ENCODE measurements around the gene SIX1.

The SIX1 gene

GRCh38 chr14:60641742-60642269 is 7.5 kb downstream of the SIX1 start:
- DNase-seq: no peak

- DNase-seq: no peak
These were observed 8.2 kb downstream of the SIX1 start for GRCh38 chr14:60640859-60641741.

- DNase-seq: no peak
These were observed 9.6 kb downstream of the SIX1 start for GRCh38 chr14:60639674-60640073.

- peak; percentile 89 for DNase-seq
These were observed 11.6 kb downstream of the SIX1 start for GRCh38 chr14:60637479-60638315.

- DNase-seq: no peak
These were observed 12.3 kb downstream of the SIX1 start for GRCh38 chr14:60636879-60637478.

- DNase-seq: no peak
These were observed 15.1 kb downstream of the SIX1 start for GRCh38 chr14:60634153-60634552.

GRCh38 chr14:60632777-60633176 is 16.5 kb downstream of the SIX1 start:
- no peak for DNase-seq

- DNase-seq: no peak
These were observed 17.0 kb downstream of the SIX1 start for GRCh38 chr14:60632257-60632656.

- no peak for DNase-seq
These were observed 17.4 kb downstream of the SIX1 start for GRCh38 chr14:60631842-60632241.

GRCh38 chr14:60630129-60630528 is 19.1 kb downstream of the SIX1 start:
- no peak for DNase-seq

- DNase-seq: no peak
These were observed 20.4 kb downstream of the SIX1 start for GRCh38 chr14:60628892-60629291.

- no peak for DNase-seq
These were observed 26.4 kb downstream of the SIX1 start for GRCh38 chr14:60622917-60623257.

- DNase-seq: no peak
These were observed 26.9 kb downstream of the SIX1 start for GRCh38 chr14:60622210-60622916.

- DNase-seq: no peak
These were observed 27.9 kb downstream of the SIX1 start for GRCh38 chr14:60621386-60621785.

- no peak for DNase-seq
These were observed 31.0 kb downstream of the SIX1 start for GRCh38 chr14:60618241-60618640.

- no peak for DNase-seq
These were observed 32.8 kb downstream of the SIX1 start for GRCh38 chr14:60616461-60616959.

GRCh38 chr14:60602291-60602690 is 47.0 kb downstream of the SIX1 start:
- no peak for DNase-seq

GRCh38 chr14:60599727-60600126 is 49.5 kb downstream of the SIX1 start:
- DNase-seq: no peak

GRCh38 chr14:60596139-60596538 is 53.1 kb downstream of the SIX1 start:
- DNase-seq: no peak

GRCh38 chr14:60594062-60594461 is 55.2 kb downstream of the SIX1 start:
- no peak for DNase-seq

All from NCI-H2171 treated with DMSO at 0.1 percent for 48 hours (cell line).